Progenitor cell of endocrine pancreas (in vitro differentiated cells): ENCODE data around the gene ATP6V0C. TPM values are rescaled to one million over a fixed set of nuclear protein-coding genes. Genes with fewer than 3 reads are reported as not detected.

Experiments
- DNase-seq: peaks from one replicate; pipeline ENCODE4 v3.0.0; 2021; ENCODE audit warnings: low spot score; ENCODE audit not compliant: unreplicated experiment
- H3K27ac Mint-ChIP-seq: 2 replicates; pipeline ENCODE4 v1.8.0; 2021; ENCODE audit warnings: mild to moderate bottlenecking, moderate library complexity, mixed read lengths
- H3K27me3 Mint-ChIP-seq: 2 replicates; pipeline ENCODE4 v1.8.0; 2021; ENCODE audit warnings: mixed read lengths
- H3K36me3 Mint-ChIP-seq: 2 replicates; pipeline ENCODE4 v1.8.0; 2022; ENCODE audit warnings: mixed read lengths; ENCODE audit not compliant: insufficient read depth
- H3K4me1 Mint-ChIP-seq: 2 replicates; pipeline ENCODE4 v1.8.0; 2021; ENCODE audit warnings: low read depth, mixed read lengths
- H3K4me3 Mint-ChIP-seq: 2 replicates; pipeline ENCODE4 v1.8.0; 2021; ENCODE audit warnings: low read depth, mild to moderate bottlenecking, moderate library complexity, mixed read lengths
- H3K9me3 Mint-ChIP-seq: 2 replicates; pipeline ENCODE4 v1.8.0; 2021; ENCODE audit warnings: low read depth, mixed read lengths
- CTCF ChIP-seq: fragments of 200-600 bp; sonication (generic); IDR thresholded peaks from one replicate; pipeline ENCODE4 v1.5.0; 2021; ENCODE audit warnings: antibody characterized with exemption, mild to moderate bottlenecking; ENCODE audit not compliant: unreplicated experiment
- total RNA-seq: library from RNA; stranded (reverse); gene quantifications from 2 replicates; pipeline ENCODE4 v1.2.1, GENCODE V29; 2021

Gene ATP6V0C
- total RNA-seq, 1 donor from 2014 or later: 169 TPM

DNA sequence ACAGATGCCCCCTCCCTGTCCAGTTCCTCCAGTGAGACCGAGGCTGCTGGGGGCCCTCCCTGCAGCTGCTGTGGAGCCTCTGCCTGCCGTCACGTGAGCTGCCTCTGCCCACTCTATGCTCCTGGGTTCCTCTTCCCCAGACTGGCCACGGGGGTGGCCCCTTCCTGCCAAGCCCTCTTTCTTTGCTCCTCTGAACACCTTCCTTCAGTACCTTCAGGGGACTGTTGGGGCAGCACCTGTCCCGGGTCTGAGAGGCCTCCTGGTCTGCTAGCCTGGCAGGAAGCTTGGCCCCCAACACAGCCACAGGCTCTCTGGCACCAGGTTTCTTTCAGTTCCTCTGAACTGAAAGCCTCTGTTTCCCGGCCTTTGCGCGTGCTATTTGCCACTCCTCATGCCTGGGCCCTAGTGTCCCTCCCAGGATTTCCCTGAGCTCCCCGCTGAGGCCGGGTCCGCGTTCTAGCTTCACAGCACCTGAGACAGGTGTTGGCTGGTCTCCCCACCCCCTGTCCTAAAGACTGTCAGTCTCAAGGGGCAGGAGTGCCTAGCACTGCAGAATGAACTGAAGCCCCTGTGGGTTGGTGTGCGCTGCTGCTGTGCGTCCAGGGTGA lies 6.6 kb upstream of the ATP6V0C start:
- Mint-ChIP-seq H3K4me1 (peaks cover 2% of the 10 kb centered on the region), H3K36me3 (peaks cover 3% of the 10 kb centered on the region), H3K27ac (no peak overlapping the region), H3K4me3 (no peak overlapping the region), H3K27me3 (no peaks in the 10 kb centered on the region), H3K9me3 (no peaks in the 10 kb centered on the region)
- TF ChIP-seq CTCF: no peak
- no peak for DNase-seq

GRCh38 chr16:2507665-2508064 lies 6.1 kb upstream of the ATP6V0C start:
- Mint-ChIP-seq H3K27me3 (no peaks in the 10 kb centered on the region), H3K36me3 (peaks cover 3% of the 10 kb centered on the region), H3K4me1 (peaks cover 7% of the 10 kb centered on the region), H3K4me3 (no peak overlapping the region), H3K9me3 (no peaks in the 10 kb centered on the region), H3K27ac (no peak overlapping the region)
- DNase-seq: no peak
- no peak for TF ChIP-seq CTCF

DNA sequence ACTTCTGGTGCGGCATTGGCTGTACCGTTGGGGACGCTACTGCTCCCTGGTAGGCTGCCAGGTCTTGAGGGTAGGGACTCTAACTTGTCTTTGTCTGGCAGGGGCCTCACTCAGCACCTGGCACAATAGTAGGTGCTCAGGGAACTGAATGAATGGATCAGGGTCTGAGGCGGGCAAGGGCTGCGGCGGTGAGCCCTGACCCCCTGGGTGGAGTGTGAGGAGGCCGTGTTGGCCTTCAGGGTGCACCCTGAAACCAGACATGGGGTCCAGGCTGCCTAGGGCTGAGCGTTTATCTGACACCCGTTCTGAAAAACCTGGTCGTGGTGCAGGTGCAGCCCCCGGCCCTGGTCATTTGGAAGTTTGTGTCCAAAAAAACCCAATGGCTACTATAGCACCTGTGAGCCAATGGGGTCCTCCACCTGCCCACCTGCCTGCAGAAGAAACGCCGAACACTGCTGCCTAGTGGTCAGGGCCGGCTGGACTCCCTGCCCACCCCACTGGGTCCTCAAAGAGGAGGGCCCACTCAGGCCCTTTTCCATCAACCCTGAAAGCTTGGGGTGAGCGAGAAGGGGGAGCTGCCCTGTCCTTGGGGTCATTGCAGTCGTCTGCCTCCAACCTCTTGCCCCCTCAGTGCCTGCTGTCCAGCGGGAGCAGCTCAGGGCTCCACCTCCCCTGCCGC lies 4.9 kb upstream of the ATP6V0C start:
- H3K27ac Mint-ChIP-seq: no peak overlapping the region
- H3K36me3 Mint-ChIP-seq: peaks cover 3% of the 10 kb centered on the region
- H3K4me3 Mint-ChIP-seq: no peak overlapping the region
- H3K27me3 Mint-ChIP-seq: no peaks in the 10 kb centered on the region
- H3K4me1 Mint-ChIP-seq: peaks cover 13% of the 10 kb centered on the region
- TF ChIP-seq CTCF: no peak
- no peaks in the 10 kb centered on the region for H3K9me3 Mint-ChIP-seq
- no peak for DNase-seq

- DNase-seq: no peak
- H3K36me3 Mint-ChIP-seq: peaks cover 1% of the 10 kb centered on the region
- no peak for TF ChIP-seq CTCF
- H3K27ac Mint-ChIP-seq: peak overlapping the region; percentile 80
- H3K4me1 Mint-ChIP-seq: peaks cover 29% of the 10 kb centered on the region
- no peaks in the 10 kb centered on the region for H3K27me3 Mint-ChIP-seq
- H3K4me3 Mint-ChIP-seq: no peak overlapping the region
- H3K9me3 Mint-ChIP-seq: no peaks in the 10 kb centered on the region
Measured at GRCh38 chr16:2511128-2511800, 2.5 kb upstream of the ATP6V0C start.

- Mint-ChIP-seq H3K4me3 (peak overlapping the region; percentile 85), H3K27me3 (no peaks in the 10 kb centered on the region), H3K4me1 (peaks cover 36% of the 10 kb centered on the region), H3K27ac (peak overlapping the region; percentile 100), H3K9me3 (no peaks in the 10 kb centered on the region), H3K36me3 (peaks cover 2% of the 10 kb centered on the region)
- no peak for DNase-seq
- TF ChIP-seq CTCF: no peak
Measured at GRCh38 chr16:2511996-2512734, 1.6 kb upstream of the ATP6V0C start.
